ENCODE measurements around the gene CFAP74. TPM values are rescaled to one million over a fixed set of nuclear protein-coding genes. Genes with fewer than 3 reads are reported as not detected.
"Not testable (repeated sequence)": the region's sequence is repeated elsewhere in the genome, so short reads cannot be mapped to it uniquely, and the experiment has no call there.

The CFAP74 gene
- total RNA-seq, 1 experiment from 2014 or later = not detected

GRCh38 chr1:1981142-1981500 lies 22.5 kb downstream of the CFAP74 start:
- H3K4me3 Mint-ChIP-seq (ENCODE audit: unreplicated experiment) = no peak overlapping the region
- POLR2A ChIA-PET = no interaction called here
- Histone ChIP-seq H3K4me3 (ENCODE audit: low read depth, low read length) (no peak overlapping the region), H3K27me3 (replicated peaks; ENCODE audit: control insufficient read depth, insufficient read depth, low read length) (no peaks in the 10 kb centered on the region), H3K36me3 (ENCODE audit: control insufficient read depth, insufficient read depth, low read length) (no peaks in the 10 kb centered on the region), H3K9me3 (no peaks in the 10 kb centered on the region), H3K4me1 (no peaks in the 10 kb centered on the region)
- H3K27me3 Mint-ChIP-seq (ENCODE audit: insufficient read depth, unreplicated experiment) = peaks cover 7% of the 10 kb centered on the region
- H3K4me1 Mint-ChIP-seq (ENCODE audit: low read depth, unreplicated experiment) = peaks cover 6% of the 10 kb centered on the region
- BruUV-seq (replicated peaks) = no TSS peak
- no peaks in the 10 kb centered on the region for H3K9me3 Mint-ChIP-seq (ENCODE audit: unreplicated experiment)
- TF ChIP-seq CTCF (IDR thresholded peaks at IDR 0.05; ENCODE audit: insufficient read depth in 1 of 2, low read depth in 1 of 2, low read length in 1 of 2, severe bottlenecking in 1 of 2, unreplicated experiment in 1 of 2) = no peak
- CTCF ChIA-PET = no interaction called here
- intact Hi-C loops (cut with micrococcal nuclease; ENCODE audit: unreplicated experiment) = no loop called here
- no peak for DNase-seq
- H3K27ac Mint-ChIP-seq (ENCODE audit: unreplicated experiment) = no peak overlapping the region
- H3K36me3 Mint-ChIP-seq (ENCODE audit: insufficient read depth, unreplicated experiment) = peaks cover 6% of the 10 kb centered on the region

- no peaks in the 10 kb centered on the region for H3K27me3 ChIP-seq (replicated peaks; ENCODE audit: control insufficient read depth, insufficient read depth, low read length)
- no peak overlapping the region for H3K27ac Mint-ChIP-seq (ENCODE audit: unreplicated experiment)
- no TSS peak for BruUV-seq (replicated peaks)
- DNase-seq = no peak
- peaks cover 6% of the 10 kb centered on the region for H3K36me3 Mint-ChIP-seq (ENCODE audit: insufficient read depth, unreplicated experiment)
- intact Hi-C loops (cut with micrococcal nuclease; ENCODE audit: unreplicated experiment) = no loop called here
- H3K4me1 Mint-ChIP-seq (ENCODE audit: low read depth, unreplicated experiment) = peaks cover 6% of the 10 kb centered on the region
- H3K27me3 Mint-ChIP-seq (ENCODE audit: insufficient read depth, unreplicated experiment) = peaks cover 7% of the 10 kb centered on the region
- ChIA-PET CTCF (no interaction called here), POLR2A (no interaction called here)
- no peak overlapping the region for H3K4me3 ChIP-seq (ENCODE audit: low read depth, low read length)
- H3K9me3 Mint-ChIP-seq (ENCODE audit: unreplicated experiment) = no peaks in the 10 kb centered on the region
- H3K36me3 ChIP-seq (ENCODE audit: control insufficient read depth, insufficient read depth, low read length) = no peaks in the 10 kb centered on the region
- H3K4me1 ChIP-seq = no peaks in the 10 kb centered on the region
- H3K9me3 ChIP-seq = no peaks in the 10 kb centered on the region
- TF ChIP-seq CTCF (IDR thresholded peaks at IDR 0.05; ENCODE audit: insufficient read depth in 1 of 2, low read depth in 1 of 2, low read length in 1 of 2, severe bottlenecking in 1 of 2, unreplicated experiment in 1 of 2) = no peak
- H3K4me3 Mint-ChIP-seq (ENCODE audit: unreplicated experiment) = no peak overlapping the region
Measured at GRCh38 chr1:1980467-1981141, 23.0 kb downstream of the CFAP74 start.

- H3K36me3 ChIP-seq (ENCODE audit: control insufficient read depth, insufficient read depth, low read length) = no peaks in the 10 kb centered on the region
- Mint-ChIP-seq H3K27me3 (ENCODE audit: insufficient read depth, unreplicated experiment) (peaks cover 7% of the 10 kb centered on the region), H3K36me3 (ENCODE audit: insufficient read depth, unreplicated experiment) (peaks cover 6% of the 10 kb centered on the region), H3K27ac (ENCODE audit: unreplicated experiment) (no peak overlapping the region), H3K4me1 (ENCODE audit: low read depth, unreplicated experiment) (no peaks in the 10 kb centered on the region), H3K4me3 (ENCODE audit: unreplicated experiment) (no peak overlapping the region), H3K9me3 (ENCODE audit: unreplicated experiment) (no peaks in the 10 kb centered on the region)
- no peak overlapping the region for H3K4me3 ChIP-seq (ENCODE audit: low read depth, low read length)
- no peaks in the 10 kb centered on the region for H3K4me1 ChIP-seq
- CTCF ChIA-PET = no interaction called here
- TF ChIP-seq CTCF (IDR thresholded peaks at IDR 0.05; ENCODE audit: insufficient read depth in 1 of 2, low read depth in 1 of 2, low read length in 1 of 2, severe bottlenecking in 1 of 2, unreplicated experiment in 1 of 2) = no peak
- BruUV-seq (replicated peaks) = no TSS peak
- DNase-seq = no peak
- POLR2A ChIA-PET = no interaction called here
- H3K27me3 ChIP-seq (replicated peaks; ENCODE audit: control insufficient read depth, insufficient read depth, low read length) = no peaks in the 10 kb centered on the region
- intact Hi-C loops (cut with micrococcal nuclease; ENCODE audit: unreplicated experiment) = no loop called here
- H3K9me3 ChIP-seq = no peaks in the 10 kb centered on the region
Measured at GRCh38 chr1:1979482-1980165, 24.0 kb downstream of the CFAP74 start.

- CTCF ChIA-PET; H3K36me3 ChIP-seq (ENCODE audit: control insufficient read depth, insufficient read depth, low read length); intact Hi-C loops (cut with micrococcal nuclease; ENCODE audit: unreplicated experiment); BruUV-seq (replicated peaks); H3K4me1 Mint-ChIP-seq (ENCODE audit: low read depth, unreplicated experiment); H3K27ac Mint-ChIP-seq (ENCODE audit: unreplicated experiment); DNase-seq; H3K4me3 Mint-ChIP-seq (ENCODE audit: unreplicated experiment); H3K9me3 Mint-ChIP-seq (ENCODE audit: unreplicated experiment); H3K36me3 Mint-ChIP-seq (ENCODE audit: insufficient read depth, unreplicated experiment); H3K27me3 Mint-ChIP-seq (ENCODE audit: insufficient read depth, unreplicated experiment); H3K4me3 ChIP-seq (ENCODE audit: low read depth, low read length); H3K4me1 ChIP-seq; POLR2A ChIA-PET; H3K9me3 ChIP-seq; H3K27me3 ChIP-seq (replicated peaks; ENCODE audit: control insufficient read depth, insufficient read depth, low read length): not testable (repeated sequence)
Measured at GRCh38 chr1:1978690-1979481, 24.7 kb downstream of the CFAP74 start.

Measured in Caco-2 (cell line).